SK-N-SH (cell line): ENCODE results near the gene RANGAP1. TPM values are rescaled to one million over a fixed set of nuclear protein-coding genes. Genes with fewer than 3 reads are reported as not detected.

Experiments used
- CTCF ChIA-PET: fragments of 300-600, 350-600 bp; formaldehyde crosslinking; extraction: SDS; loops from one replicate; lab custom pipeline; 2021; lab: Yijun Ruan, JAX
- POLR2A ChIA-PET: fragments of 350-600 bp; sonication (Branson Sonifier 250); formaldehyde crosslinking; extraction: SDS; loops from one replicate; lab custom pipeline; 2020; ENCODE audit warnings: antibody characterized with exemption, inconsistent platforms; lab: Yijun Ruan, JAX
- DNase-seq: peaks from one replicate; pipeline ENCODE4 v3.0.0; 2012
- H2AFZ ChIP-seq: fragments of 200-600 bp; sonication (generic); 2 replicates; pipeline ENCODE4 v1.8.1; 2016; ENCODE audit warnings: antibody characterized with exemption, mild to moderate bottlenecking, low read depth
- H3F3A ChIP-seq: fragments of 200-600 bp; sonication (generic); replicated peaks from 2 replicates; pipeline ENCODE3; 2016; ENCODE audit warnings: antibody characterized with exemption, mild to moderate bottlenecking; ENCODE audit not compliant: insufficient read depth
- H3K27ac ChIP-seq, 2 experiments: fragments of 200-500 bp in 1 of 2; fragments of 200-600 bp in 1 of 2; sonication (Bioruptor generic) in 1 of 2; sonication (generic), shearing (Covaris generic) in 1 of 2; 2 replicates each; pipeline versions ENCODE4 v1.5.1 to v1.6.1; 2014 to 2016; ENCODE audit warnings: low read depth in 2 of 2, inconsistent platforms in 1 of 2, low read length in 1 of 2, mild to moderate bottlenecking in 1 of 2, mixed read lengths in 1 of 2
- H3K27me3 ChIP-seq: fragments of 200-600 bp; sonication (generic), shearing (Covaris generic); 2 replicates; pipeline ENCODE4 v1.6.1; 2016; ENCODE audit warnings: mixed run types; ENCODE audit not compliant: insufficient read depth
- H3K36me3 ChIP-seq, 2 experiments: fragments of 200-500 bp in 1 of 2; fragments of 200-600 bp in 1 of 2; sonication (Bioruptor generic) in 1 of 2; sonication (generic) in 1 of 2; replicated peaks in 1 of 2; 2 replicates each; pipeline versions ENCODE3 to v1.5.1; 2014 to 2016; ENCODE audit warnings: low read length in 1 of 2, mild to moderate bottlenecking in 1 of 2; ENCODE audit not compliant: insufficient read depth in 2 of 2, control insufficient read depth in 1 of 2
- H3K4me1 ChIP-seq, 2 experiments: fragments of 200-500 bp in 1 of 2; fragments of 200-600 bp in 1 of 2; sonication (Bioruptor generic) in 1 of 2; sonication (generic), shearing (Covaris generic) in 1 of 2; 2 replicates each; pipeline versions ENCODE4 v1.5.1 to v1.6.1; 2014 to 2016; ENCODE audit warnings: low read depth in 1 of 2, low read length in 1 of 2, mixed run types in 1 of 2; ENCODE audit not compliant: insufficient read depth in 2 of 2, control insufficient read depth in 1 of 2
- H3K4me2 ChIP-seq: fragments of 200-600 bp; sonication (generic), shearing (Covaris generic); 2 replicates; pipeline ENCODE4 v1.6.1; 2017; ENCODE audit warnings: mixed run types
- H3K4me3 ChIP-seq, 2 experiments: fragments of 200-500 bp in 1 of 2; fragments of 200-600 bp in 1 of 2; sonication (Bioruptor generic) in 1 of 2; sonication (generic), shearing (Covaris generic) in 1 of 2; 2 replicates each; pipeline versions ENCODE4 v1.5.1 to v1.8.1; 2014 to 2016; ENCODE audit warnings: low read depth in 2 of 2, inconsistent platforms in 1 of 2, low read length in 1 of 2, mild to moderate bottlenecking in 1 of 2, mixed read lengths in 1 of 2, moderate library complexity in 1 of 2
- H3K79me2 ChIP-seq: fragments of 200-600 bp; sonication (generic); 2 replicates; pipeline ENCODE4 v1.8.1; 2017; ENCODE audit warnings: mild to moderate bottlenecking; ENCODE audit not compliant: insufficient read depth
- H3K9ac ChIP-seq: fragments of 200-600 bp; sonication (generic); 2 replicates; pipeline ENCODE4 v1.6.1; 2017; ENCODE audit warnings: mixed run types
- H3K9me2 ChIP-seq: fragments of 200-600 bp; sonication (generic); 2 replicates; pipeline ENCODE4 v1.6.1; 2017; ENCODE audit warnings: mixed run types
- H3K9me3 ChIP-seq: fragments of 200-600 bp; sonication (generic); 2 replicates; pipeline ENCODE4 v1.6.1; 2017; ENCODE audit warnings: mixed run types, mild to moderate bottlenecking, moderate library complexity
- H4K20me1 ChIP-seq: fragments of 200-600 bp; sonication (generic); 2 replicates; pipeline ENCODE4 v1.6.1; 2017; ENCODE audit warnings: mild to moderate bottlenecking, mixed run types; ENCODE audit not compliant: insufficient read depth
- CTCF ChIP-seq: fragments of 200-600 bp; sonication (generic); IDR thresholded peaks from 2 replicates; pipeline ENCODE4 v1.6.1; 2017; ENCODE audit warnings: antibody characterized with exemption, mild to moderate bottlenecking, moderate library complexity
- ELF1 ChIP-seq: IDR thresholded peaks from 2 replicates; pipeline ENCODE4 v1.4.0; 2012
- FOSL2 ChIP-seq: IDR thresholded peaks from 2 replicates; pipeline ENCODE4 v1.4.0; 2012; ENCODE audit warnings: low read depth, mild to moderate bottlenecking, moderate library complexity, borderline replicate concordance
- FOXM1 ChIP-seq: IDR thresholded peaks from 2 replicates; pipeline ENCODE4 v1.4.0; 2012; ENCODE audit warnings: low read depth, mild to moderate bottlenecking
- GABPA ChIP-seq: IDR thresholded peaks from 2 replicates; pipeline ENCODE4 v1.4.0; 2012; ENCODE audit warnings: low read depth, mild to moderate bottlenecking
- GATA2 ChIP-seq: sonication (generic); formaldehyde crosslinking; IDR thresholded peaks from 2 replicates; pipeline ENCODE4 v1.5.0; 2020; ENCODE audit warnings: mild to moderate bottlenecking, missing genetic modification reagents
- IRF3 ChIP-seq: fragments of 150-350 bp; IDR thresholded peaks from 2 replicates; pipeline ENCODE4 v1.6.1; 2016; ENCODE audit warnings: mild to moderate bottlenecking, low read depth, low read length
- JUND ChIP-seq: IDR thresholded peaks from 2 replicates; pipeline ENCODE4 v1.4.0; 2012
- MAX ChIP-seq: IDR thresholded peaks from 2 replicates; pipeline ENCODE4 v1.4.0; 2012; ENCODE audit warnings: low read depth
- MEF2A ChIP-seq: IDR thresholded peaks from 2 replicates; pipeline ENCODE4 v1.4.0; 2012; ENCODE audit warnings: low read depth, borderline replicate concordance
- POLR2AphosphoS5 ChIP-seq: IDR thresholded peaks from 2 replicates; pipeline ENCODE4 v1.6.1; 2012; ENCODE audit warnings: low read depth, low read length
- RCOR1 ChIP-seq: fragments of 150-350 bp; IDR thresholded peaks from 2 replicates; pipeline ENCODE4 v1.6.1; 2017; ENCODE audit warnings: antibody characterized with exemption, low read length
- REST ChIP-seq: IDR thresholded peaks from 2 replicates; pipeline ENCODE4 v1.6.1; 2012; ENCODE audit warnings: mild to moderate bottlenecking, low read depth, low read length, moderate library complexity
- RXRA ChIP-seq: IDR thresholded peaks from 2 replicates; pipeline ENCODE4 v1.4.0; 2012; ENCODE audit warnings: low read depth, mild to moderate bottlenecking, borderline replicate concordance
- SIN3A ChIP-seq: IDR thresholded peaks from 2 replicates; pipeline ENCODE4 v1.6.1; 2012; ENCODE audit warnings: low read depth, mild to moderate bottlenecking, low read length, moderate library complexity, borderline replicate concordance
- USF1 ChIP-seq: IDR thresholded peaks from 2 replicates; pipeline ENCODE4 v1.4.0; 2012; ENCODE audit warnings: low read depth, borderline replicate concordance
- USF2 ChIP-seq: fragments of 150-350 bp; IDR thresholded peaks from 2 replicates; pipeline ENCODE4 v1.6.1; 2017; ENCODE audit warnings: antibody characterized with exemption, low read length, low read depth, borderline replicate concordance
- WGBS: methylation state at CpG from one replicate; pipeline ENCODE4 v1.1.6; 2017; ENCODE audit warnings: low lambda C conversion rate; 5-methylcytosine and 5-hydroxymethylcytosine counted together
- polyA plus RNA-seq, 3 experiments: library from polyadenylated mRNA; depleted of rRNA; stranded (reverse); fragments of >200 nt; gene quantifications; 2 replicates each; pipeline ENCODE4 v1.2.3, GENCODE V29; 2012

Gene RANGAP1
- polyA plus RNA-seq, 1 of the 3 experiments (the other 2 are of a cell fraction): 67.1 TPM

GRCh38 chr22:41334951-41335635 lies 49.1 kb upstream of the RANGAP1 start (continued):
- TF ChIP-seq POLR2AphosphoS5: no peak
- TF ChIP-seq MEF2A: no peak
- TF ChIP-seq SIN3A: no peak
- TF ChIP-seq FOSL2: no peak
- TF ChIP-seq USF2: no peak
- TF ChIP-seq IRF3: no peak
- no peak for TF ChIP-seq ELF1

GRCh38 chr22:41334215-41334614 lies 48.2 kb upstream of the RANGAP1 start:
- Histone ChIP-seq H3K9me3 (no peaks in the 10 kb centered on the region), H3K4me1 (no peaks in the 10 kb centered on the region), H3K4me3 (no peak overlapping the region), H3K4me2 (no peak overlapping the region), H4K20me1 (no peaks in the 10 kb centered on the region), H3K36me3 (peaks cover 0 to 10% of the 10 kb centered on the region in 2 experiments), H3F3A (no peaks in the 10 kb centered on the region), H3K9me2 (no peaks in the 10 kb centered on the region), H3K27me3 (no peaks in the 10 kb centered on the region), H3K9ac (no peak overlapping the region), H3K79me2 (no peaks in the 10 kb centered on the region), H2AFZ (no peak overlapping the region), H3K27ac (no peak overlapping the region)
- WGBS: 86% methylated on average over 1 of the region's 3 CpGs
- no peak for DNase-seq
- POLR2A ChIA-PET: no interaction called here
- CTCF ChIA-PET: no interaction called here
- no peak for TF ChIP-seq ELF1
- no peak for TF ChIP-seq RXRA
- TF ChIP-seq USF1: no peak
- TF ChIP-seq REST: no peak
- TF ChIP-seq GATA2: no peak
- TF ChIP-seq MAX: no peak
- TF ChIP-seq JUND: no peak
- TF ChIP-seq MEF2A: no peak
- TF ChIP-seq SIN3A: no peak
- TF ChIP-seq CTCF: no peak
- TF ChIP-seq FOXM1: no peak
- TF ChIP-seq GABPA: no peak
- no peak for TF ChIP-seq RCOR1
